ENCODE results near the gene IL21. TPM values are rescaled to one million over a fixed set of nuclear protein-coding genes. Genes with fewer than 3 reads are reported as not detected.
"Not testable (repeated sequence)": the region's sequence is repeated elsewhere in the genome, so short reads cannot be mapped to it uniquely, and the experiment has no call there.

Gene IL21
- total RNA-seq, 1 experiment from 2014 or later = not detected

GRCh38 chr4:122577808-122578781 is 42.8 kb downstream of the IL21 start:
- DNase-seq (ENCODE audit: low read depth) = peak; percentile 82

GRCh38 chr4:122577189-122577553 is 43.7 kb downstream of the IL21 start:
- no peak for DNase-seq (ENCODE audit: low read depth)

GRCh38 chr4:122576261-122577188 is 44.3 kb downstream of the IL21 start:
- peak; percentile 51 for DNase-seq (ENCODE audit: low read depth)

- DNase-seq (ENCODE audit: low read depth) = not testable (repeated sequence)
Observed at GRCh38 chr4:122574347-122574746, 46.5 kb downstream of the IL21 start.

- DNase-seq (ENCODE audit: low read depth) = no peak
Observed at GRCh38 chr4:122562449-122562848, 58.4 kb downstream of the IL21 start.

Other genes with a start within 250 kb of the IL21 start
- gene ADAD1, start 242.1 kb downstream of the IL21 start, total RNA-seq (2014; rRNA removed; shearing (Covaris generic)) = not detected in 2 replicates
- not detected in 2 replicates for gene IL2, start 164.3 kb downstream of the IL21 start, total RNA-seq (2014; rRNA removed; shearing (Covaris generic))
- gene BBS12, start 111.6 kb upstream of the IL21 start, total RNA-seq (2014; rRNA removed; shearing (Covaris generic)) = 3.5 and 4.4 TPM in 2 replicates
- 3.3 and 4.1 TPM in 2 replicates for gene FGF2, start 205.8 kb upstream of the IL21 start, total RNA-seq (2014; rRNA removed; shearing (Covaris generic))

Measured in RPMI7951 (cell line).